ENCODE data around the gene LY6G6F.

DNA sequence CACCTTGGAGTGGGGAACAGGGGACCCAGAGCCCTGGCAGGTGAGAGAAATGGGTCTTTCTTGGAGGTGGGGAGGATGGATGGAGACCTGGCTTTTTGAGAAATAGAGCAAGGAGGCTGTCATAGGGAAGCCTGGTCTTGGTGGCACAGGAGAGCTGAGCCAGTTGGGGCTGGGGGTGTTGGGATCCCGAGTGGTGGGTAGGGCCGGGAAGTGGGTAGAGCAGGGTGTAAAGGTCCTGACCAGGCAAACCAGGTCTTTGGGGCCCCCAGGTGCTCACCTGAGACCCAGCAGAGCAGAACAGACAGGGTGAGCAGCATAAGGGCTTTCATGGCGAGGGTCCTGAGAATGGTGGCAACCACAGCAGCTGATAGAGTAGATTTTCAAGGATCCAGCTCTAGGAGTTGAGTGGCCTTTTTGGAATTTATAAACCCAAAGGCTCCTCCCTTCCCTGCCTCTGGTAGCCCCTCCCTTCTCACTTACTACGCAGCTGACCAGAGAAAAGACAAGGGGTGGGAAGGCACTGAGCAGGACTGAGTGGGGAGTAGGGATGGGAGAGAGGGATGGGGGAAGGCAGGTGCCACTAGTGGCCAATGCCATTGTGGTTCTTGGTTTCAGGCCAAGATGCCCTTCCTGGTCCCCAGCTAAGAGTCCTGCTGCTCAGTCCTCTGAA lies 14.8 kb downstream of the LY6G6F start, which contains the start of gene LY6G6C:
- TF ChIP-seq, protein P1, sequence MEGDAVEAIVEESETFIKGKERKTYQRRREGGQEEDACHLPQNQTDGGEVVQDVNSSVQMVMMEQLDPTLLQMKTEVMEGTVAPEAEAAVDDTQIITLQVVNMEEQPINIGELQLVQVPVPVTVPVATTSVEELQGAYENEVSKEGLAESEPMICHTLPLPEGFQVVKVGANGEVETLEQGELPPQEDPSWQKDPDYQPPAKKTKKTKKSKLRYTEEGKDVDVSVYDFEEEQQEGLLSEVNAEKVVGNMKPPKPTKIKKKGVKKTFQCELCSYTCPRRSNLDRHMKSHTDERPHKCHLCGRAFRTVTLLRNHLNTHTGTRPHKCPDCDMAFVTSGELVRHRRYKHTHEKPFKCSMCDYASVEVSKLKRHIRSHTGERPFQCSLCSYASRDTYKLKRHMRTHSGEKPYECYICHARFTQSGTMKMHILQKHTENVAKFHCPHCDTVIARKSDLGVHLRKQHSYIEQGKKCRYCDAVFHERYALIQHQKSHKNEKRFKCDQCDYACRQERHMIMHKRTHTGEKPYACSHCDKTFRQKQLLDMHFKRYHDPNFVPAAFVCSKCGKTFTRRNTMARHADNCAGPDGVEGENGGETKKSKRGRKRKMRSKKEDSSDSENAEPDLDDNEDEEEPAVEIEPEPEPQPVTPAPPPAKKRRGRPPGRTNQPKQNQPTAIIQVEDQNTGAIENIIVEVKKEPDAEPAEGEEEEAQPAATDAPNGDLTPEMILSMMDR (IDR thresholded peaks at IDR 0.05), result no peak
- TF ChIP-seq POLR2A (IDR thresholded peaks at IDR 0.05), result no peak
